Esophagus mucosa (tissue), 1 donor: ENCODE measurements around the gene BAHCC1. TPM values are rescaled to one million over a fixed set of nuclear protein-coding genes. Genes with fewer than 3 reads are reported as not detected.

Experiments
- ATAC-seq: fragments of 200-7000 bp; cut with Tn5 transposase; one replicate; pipeline ENCODE4 v1.9.1; 2020
- total RNA-seq: library from RNA; stranded (reverse); gene quantifications from one replicate; pipeline ENCODE4 v1.2.4, GENCODE V29; 2023
- donor health status: DM: yes; HTN: yes; CAD: no.

Gene BAHCC1
- total RNA-seq, 1 donor from 2014 or later: 4.2 TPM

DNA sequence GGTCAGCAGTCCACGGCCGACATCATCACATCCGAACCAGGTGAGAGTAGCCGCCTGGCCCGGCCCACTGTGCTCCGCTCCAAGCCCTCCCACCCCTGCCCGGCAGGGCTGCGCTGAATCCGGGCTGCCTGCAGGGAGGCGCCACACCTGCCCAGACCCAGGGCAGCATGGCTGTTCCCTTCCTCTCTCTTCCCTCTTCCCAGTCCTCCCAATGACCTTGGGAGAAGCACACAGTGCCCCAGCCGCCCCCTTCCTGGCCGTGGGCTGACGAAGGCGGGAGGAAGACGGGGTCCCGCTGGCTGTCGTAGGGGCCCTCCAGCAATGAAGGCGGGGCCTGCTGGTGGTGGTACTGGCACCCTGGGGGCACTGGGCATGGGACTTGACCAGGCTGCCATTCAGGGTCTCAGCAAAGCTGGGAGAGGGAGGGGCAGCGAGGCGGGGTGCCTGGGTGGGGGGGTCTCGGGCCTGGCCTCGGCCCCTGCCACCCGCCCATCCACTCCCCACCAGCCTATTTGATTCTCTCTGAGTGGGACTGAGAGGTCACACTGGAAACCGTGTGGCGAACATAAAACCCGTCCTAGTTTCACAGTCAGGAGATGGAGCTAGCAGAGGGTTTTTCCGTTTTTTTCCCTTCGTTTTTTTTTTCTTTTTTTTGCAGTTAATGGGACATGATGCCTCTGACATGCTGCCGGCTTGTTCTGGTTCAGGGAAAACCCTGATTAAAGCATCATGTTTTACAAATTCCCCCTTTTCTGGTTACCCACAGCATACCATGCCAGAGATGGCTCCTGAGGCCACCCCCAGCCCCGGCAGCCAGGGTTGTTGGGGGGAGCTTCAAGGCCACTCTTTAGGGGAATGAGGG is 50.6 kb downstream of the BAHCC1 start:
- no peak for ATAC-seq

DNA sequence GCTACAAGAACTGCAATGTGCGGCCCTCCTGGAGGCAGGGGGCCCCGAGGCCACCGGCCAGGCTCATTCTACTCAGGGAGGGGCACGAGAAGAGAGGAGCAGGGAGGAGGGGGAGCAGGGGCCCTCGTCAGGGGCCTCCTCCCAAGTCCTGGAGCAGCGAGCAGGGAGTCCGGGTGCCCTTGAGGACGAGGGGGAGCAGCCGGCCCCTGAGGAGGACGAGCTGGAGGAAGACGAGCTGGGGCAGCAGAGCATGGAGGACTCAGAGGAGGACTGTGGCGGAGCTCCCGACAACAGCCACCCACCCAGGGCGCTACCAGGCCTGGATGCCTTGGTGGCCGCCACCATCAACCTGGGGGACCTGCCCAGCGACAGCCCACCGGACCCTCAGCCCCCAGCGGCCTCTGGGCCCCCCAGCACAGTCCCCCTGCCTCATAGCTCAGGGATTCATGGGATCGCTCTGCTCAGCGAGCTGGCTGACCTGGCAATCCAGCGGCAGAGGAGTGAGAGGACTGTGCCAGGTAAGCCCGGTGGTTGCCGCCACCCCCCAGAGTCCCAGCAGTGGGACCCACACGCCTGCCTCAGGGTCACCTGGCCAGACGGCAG is 52.2 kb downstream of the BAHCC1 start:
- no peak for ATAC-seq

DNA sequence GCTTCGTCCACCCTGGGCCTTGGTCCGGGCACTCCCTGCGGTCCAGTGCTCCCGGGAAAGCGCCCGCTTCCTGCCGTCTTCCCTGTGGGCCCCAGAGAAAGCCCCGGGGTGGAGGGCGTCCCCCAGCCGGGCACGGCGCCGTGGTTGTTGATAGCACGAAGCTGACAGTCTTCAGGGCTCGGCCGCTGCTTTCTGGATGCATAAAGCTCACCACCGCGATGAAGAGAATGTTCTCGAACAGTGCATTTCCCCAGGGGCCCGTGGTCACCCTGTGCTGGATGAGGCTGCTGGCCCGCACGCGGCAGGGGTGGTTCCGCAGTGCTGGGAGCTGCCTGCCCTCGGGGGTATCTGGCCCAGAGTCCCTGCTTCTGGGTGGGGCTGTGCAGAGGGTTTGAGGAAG is 53.2 kb downstream of the BAHCC1 start:
- no peak for ATAC-seq

DNA sequence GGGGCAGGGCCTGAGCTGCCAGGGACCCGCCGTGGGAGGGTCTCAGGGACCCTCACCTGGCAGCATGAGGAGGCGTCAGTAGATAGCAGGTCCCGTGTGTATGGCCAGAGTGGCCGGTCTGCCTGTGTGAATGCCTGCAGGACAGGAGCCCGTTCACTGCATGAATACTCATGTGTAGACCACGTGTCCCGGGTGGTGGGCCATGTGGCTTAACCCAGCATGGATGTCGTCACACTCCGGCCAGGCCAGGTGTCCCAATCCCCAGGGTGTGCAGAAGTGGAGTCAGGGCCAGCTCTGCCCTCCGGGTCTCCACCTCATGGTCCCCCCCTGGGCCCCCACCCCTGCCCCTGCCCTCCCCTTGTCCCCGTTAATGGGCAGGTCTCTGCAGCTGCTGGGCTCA is 53.7 kb downstream of the BAHCC1 start:
- ATAC-seq: no peak

DNA sequence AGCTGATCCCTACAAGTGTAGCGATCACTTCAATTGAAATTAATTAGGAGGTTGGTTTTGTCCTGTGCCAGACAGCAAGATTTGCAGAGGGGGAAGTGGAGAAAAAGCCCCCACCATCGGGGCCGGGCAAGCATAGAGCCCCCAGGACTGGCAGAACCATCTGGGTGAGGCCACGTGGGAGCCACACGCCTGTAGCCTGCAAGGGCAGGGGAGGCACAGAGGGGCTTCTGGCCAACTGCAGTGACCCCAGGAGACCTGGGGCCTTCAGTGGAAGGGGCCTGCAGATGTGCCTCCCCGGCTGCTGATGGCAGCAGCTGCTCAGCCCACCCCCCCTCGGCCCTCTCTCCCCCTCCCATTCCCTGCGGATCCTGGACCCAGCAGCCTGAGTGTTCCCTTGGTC is 54.1 kb downstream of the BAHCC1 start:
- ATAC-seq: no peak

DNA sequence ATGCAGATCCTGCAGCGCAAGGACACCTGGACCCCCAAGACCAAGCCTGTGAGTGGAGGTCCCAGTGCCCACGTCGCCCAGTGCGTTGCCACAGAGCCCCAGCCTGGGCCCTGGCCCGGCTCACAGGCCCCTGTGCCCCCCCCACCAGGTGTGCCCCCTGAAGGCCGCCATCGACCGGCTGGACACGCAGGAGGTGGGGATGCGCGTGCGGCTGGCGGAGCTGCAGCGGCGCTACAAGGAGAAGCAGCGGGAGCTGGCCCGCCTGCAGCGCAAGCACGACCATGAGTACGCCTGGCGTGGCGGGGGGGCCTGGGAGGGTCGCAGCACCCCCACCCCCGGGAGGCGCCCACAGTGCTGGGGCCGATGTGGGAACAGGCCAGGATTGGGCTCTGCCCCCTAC is 56.6 kb downstream of the BAHCC1 start:
- no peak for ATAC-seq

DNA sequence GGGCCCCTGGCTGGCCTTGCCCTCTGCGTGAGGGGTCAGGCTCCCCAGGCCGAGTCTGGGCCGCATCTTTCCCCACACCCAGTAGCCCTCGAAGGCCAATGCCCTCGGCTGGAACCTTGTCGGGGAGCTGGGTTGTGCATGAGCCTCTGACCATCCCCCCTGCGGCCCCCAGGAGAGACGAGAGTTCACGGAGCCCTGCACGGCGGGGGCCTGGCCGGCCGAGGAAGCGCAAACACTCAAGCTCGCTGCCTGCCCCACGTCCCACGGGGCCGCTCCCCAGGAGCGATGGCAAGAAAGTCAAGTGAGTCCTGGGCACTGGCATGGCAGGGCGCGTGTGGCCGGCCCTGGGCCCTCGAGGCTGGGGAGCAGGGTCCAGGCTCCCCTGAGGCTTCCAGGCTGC is 57.3 kb downstream of the BAHCC1 start:
- no peak for ATAC-seq

DNA sequence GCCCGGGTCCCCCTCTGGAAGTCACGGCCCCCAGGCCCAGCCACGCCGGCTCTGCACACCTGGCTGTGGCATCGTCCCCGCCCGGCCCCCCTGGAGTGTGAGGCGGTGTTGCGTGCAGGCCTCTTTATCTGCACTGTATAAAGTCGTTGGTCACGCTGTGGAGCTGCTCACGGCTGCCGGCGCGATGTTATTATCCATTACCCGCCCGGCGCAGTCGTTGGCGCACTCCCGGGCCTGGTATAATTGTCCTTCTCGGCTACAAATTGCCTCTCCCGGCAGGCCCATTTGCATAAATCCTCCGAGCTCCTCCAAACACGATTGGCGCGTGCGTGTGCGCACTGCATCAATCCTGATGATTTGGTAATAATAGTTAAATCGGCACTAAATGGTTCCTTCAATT is 57.8 kb downstream of the BAHCC1 start:
- no peak for ATAC-seq

DNA sequence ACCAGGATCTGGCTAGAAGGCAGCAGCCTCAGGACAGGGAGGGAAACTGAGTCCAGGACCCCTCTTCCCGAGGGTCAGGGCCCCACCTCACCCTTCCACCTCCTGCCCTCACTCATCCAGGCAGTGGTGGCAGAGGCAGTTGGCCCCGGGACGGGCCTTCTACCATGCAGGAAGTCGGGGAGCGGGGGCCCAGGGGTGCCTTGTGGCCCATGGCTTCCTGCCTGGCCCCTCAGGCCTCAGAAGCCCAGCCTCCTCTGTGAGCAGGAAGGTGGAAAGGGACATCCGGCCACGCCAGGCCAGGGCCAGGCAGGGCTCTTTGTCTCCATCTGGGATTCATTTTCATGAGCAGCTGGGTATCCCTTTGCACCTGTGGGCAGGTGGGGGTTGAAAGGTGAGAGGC is 58.5 kb downstream of the BAHCC1 start:
- no peak for ATAC-seq

DNA sequence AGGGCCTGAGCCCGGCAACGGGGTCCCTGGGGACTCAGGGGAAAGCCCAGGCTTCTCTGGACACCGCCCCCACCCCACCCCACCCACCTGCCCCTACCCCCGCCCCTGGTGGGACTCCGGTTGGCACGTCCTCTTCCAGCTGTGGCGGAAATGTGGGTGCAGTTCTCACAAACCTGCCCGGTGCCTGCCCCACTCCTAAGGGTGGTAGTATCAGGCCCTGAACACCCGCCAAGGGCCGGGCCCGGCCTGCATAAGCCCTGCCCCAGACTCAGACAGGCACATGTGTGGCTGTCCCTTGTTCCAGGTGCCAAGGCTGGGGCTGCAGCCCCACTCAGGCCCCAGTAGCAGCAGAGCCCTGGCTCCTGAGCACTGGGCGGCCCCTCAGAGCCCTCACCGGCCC is 59.2 kb downstream of the BAHCC1 start:
- no peak for ATAC-seq

DNA sequence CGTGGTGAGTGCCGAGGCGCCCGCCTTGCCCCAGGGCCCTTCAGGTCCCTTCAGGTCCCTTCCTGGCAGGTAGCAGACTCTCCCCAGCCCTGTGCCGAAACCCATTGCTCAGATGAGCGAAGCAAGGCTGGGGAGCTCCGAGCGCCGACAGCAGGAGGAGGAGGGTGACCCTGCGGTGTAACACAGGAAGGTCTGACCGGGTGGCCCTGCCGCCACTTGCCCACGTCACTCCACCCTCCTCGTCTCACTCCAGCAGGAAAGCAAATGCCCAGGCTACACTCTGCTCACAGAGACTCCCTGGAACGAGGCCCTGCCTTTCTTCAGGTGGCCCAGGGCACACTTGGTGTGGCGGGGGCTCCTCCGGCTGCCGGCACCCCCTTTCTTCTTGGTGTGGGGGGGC is 60.1 kb downstream of the BAHCC1 start:
- ATAC-seq: no peak

DNA sequence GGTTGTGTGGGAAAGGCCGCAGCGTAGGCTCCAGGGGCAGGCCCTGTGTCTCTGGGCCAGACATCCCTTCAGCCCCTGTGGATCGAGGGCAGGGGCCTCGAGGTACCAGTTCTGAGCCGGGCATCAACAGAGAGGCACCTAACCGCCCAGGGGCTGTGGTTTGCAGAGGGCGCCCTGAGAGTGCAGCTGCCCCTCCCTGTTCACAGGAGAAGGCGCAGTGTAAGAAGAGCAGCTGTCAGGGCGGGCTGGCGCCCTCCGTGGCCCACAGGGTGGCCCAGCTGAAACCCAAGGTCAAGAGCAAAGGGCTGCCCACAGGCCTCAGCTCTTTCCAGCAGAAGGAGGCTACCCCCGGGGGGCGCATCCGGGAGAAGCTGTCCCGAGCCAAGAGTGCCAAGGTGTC is 60.8 kb downstream of the BAHCC1 start:
- ATAC-seq: no peak

DNA sequence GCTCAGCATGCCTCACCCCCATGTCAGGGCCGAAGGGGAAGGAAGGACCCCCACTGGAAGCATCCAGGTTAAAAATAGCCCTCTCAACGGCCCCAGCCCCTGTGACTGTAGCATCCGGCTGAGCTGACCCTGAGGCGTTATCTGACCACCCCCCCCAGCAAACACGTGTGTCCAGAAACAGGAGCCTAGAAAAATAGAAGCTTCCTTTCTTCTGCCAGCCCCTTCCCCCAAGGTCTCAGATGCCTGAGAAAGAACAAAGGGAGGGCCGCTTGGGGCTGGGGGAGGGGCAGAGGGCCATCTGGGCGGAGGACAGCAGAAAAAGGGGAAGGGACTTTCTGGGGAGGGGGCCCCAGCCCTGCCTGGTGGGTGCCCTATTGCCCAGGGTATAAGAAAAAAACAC is 61.5 kb downstream of the BAHCC1 start:
- ATAC-seq: no peak

DNA sequence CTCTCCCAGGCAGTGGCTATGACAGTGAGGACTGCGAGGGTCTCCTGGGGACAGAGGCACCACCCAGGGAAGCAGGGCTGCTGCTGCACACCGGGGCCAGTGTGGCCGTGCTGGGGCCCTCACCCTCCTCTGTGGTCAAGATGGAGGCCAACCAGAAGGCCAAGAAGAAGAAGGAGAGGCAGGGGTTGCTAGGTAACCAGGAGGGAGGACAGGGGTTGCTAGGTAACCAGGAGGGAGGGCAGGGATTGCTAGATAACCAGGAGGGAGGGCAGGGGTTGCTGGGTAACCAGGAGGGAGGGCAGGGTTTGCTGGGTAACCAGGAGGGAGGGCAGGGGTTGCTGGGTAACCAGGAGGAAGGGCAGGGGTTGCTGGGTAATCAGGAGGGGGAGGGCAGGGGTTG is 62.1 kb downstream of the BAHCC1 start:
- ATAC-seq: no peak

DNA sequence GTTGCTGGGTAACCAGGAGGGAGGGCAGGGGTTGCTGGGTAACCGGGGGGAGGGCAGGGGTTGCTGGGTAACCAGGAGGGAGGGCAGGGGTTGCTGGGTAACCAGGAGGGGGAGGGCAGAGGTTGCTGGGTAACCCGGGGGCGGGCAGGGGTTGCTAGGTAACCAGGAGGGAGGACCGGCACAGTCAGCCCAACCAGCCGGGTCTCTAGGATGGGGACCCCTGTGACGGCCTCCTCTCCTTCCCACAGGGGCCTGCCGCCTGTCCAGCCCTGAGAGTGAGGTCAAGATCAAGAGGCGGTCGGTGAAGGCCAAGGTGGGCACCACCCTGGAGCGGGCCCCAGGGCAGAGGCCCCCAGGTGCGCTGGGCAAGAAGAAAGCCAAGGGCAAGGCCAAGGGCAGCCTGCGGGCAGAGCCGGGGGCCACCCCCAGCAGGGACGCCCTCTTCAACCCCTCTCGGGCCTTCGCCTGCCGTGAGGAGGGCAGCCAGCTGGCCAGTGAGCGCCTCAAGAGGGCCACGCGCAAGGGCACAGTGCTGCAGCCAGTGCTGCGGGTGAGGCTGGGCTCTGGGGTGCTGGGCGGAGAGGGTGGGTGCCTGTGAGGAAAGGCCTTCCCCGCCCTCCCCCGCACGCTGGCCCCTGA is 62.8 kb downstream of the BAHCC1 start:
- no peak for ATAC-seq

DNA sequence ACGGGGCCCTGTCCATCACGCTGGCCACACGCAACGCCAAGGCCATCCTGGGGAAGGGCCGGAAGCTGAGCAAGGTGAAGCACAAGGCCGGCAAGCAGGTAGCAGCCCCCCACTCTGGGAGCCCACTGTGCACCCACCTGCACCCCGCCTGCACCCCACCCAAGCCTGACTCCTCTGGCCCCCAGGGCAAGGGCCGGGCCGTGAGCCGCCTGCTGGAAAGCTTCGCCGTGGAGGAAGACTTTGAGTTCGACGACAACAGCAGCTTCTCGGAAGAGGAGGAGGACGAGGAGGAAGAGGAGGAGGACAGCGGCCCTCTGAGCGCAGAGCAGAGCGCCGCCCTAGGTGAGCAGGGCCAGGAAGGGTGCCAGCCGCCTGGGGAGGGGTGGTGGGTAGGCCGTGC is 63.4 kb downstream of the BAHCC1 start:
- no peak for ATAC-seq

DNA sequence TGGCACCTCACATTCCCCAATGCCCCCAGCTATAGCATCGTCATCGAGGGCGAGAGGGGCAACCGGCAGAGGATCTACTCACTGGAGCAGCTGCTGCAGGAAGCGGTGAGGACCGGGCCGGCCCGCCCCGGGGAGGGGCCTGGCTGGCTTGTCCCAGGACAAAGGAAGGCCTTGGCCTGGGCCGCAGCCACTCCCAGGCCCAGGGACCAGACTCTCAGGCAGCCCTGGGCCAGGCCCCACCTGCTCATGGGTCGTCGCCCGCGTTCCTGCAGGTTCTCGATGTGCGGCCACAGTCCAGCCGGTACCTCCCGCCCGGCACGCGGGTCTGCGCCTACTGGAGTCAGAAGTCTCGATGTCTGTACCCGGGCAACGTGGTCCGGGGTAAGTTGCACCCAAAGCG is 64.0 kb downstream of the BAHCC1 start:
- peak; percentile 17 for ATAC-seq

DNA sequence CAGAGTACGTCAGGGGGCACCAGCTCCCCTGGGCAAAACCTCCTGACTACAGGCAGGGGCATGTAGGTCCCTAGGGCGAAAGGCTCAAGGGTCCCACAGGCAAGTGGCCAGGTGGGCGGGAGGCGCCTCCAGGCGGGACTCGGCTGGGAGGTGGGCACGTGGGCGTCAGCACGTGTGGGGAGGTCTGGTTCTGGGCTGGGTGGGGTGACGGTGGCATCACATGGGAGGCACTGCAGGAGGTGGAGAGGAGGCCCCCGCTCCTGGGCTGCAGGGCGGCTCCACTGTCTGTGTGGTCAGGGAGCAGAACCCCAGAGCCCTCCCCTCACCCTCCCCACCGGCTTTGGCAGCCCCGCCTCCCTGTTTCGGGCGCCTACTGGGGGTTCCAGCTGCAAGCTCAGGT is 64.6 kb downstream of the BAHCC1 start:
- no peak for ATAC-seq

DNA sequence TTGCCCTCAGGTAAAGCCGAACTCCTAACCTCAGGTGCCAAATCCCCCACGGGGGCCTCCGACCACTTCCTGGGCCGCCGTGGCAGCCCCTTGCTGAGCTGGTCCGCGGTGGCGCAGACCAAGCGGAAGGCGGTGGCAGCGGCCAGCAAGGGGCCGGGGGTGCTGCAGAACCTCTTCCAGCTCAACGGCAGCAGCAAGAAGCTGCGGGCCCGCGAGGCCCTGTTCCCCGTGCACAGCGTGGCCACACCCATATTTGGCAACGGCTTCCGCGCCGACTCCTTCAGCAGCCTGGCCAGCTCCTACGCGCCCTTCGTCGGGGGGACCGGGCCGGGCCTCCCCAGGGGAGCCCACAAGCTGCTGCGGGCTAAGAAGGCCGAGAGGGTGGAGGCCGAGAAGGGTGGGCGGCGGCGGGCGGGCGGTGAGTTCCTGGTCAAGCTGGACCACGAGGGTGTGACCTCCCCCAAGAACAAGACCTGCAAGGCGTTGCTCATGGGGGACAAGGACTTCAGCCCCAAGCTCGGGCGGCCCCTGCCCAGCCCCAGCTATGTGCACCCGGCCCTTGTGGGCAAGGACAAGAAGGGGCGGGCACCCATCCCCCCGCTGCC is 65.7 kb downstream of the BAHCC1 start:
- ATAC-seq: peak; percentile 40

DNA sequence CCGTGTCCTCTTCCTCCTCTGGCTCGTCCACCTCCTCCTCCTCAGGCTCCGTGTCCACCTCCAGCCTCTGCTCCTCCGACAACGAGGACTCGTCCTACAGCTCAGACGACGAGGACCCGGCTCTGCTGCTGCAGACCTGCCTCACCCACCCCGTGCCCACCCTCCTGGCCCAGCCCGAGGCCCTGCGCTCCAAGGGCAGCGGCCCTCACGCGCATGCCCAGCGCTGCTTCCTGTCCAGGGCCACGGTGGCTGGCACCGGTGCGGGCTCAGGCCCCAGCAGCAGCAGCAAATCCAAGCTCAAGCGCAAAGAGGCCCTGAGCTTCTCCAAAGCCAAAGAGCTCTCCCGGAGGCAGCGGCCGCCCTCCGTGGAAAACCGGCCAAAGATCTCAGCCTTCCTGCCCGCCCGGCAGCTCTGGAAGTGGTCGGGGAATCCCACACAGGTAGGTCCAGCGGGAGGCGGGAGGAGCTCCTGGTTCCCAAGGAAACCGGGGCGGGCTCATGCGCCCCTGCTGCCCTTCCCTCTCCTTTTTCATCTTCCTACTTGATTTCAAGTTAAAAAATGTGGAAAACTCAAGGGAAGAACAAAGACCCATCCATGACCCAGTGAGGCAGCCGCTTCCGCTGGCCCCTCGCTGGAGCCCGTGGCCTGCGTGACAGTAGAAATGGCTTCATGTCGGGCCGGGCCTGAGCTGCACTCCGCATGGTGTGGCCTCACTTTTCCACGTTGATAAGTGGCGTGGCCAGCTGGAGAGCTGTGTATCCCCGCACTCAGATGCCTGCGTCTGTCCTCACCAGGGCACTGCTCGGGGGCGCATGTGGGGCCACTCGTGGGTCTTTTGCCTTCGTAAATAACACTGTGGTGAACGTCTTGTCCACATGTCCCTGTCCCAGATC is 66.6 kb downstream of the BAHCC1 start:
- ATAC-seq: no peak

DNA sequence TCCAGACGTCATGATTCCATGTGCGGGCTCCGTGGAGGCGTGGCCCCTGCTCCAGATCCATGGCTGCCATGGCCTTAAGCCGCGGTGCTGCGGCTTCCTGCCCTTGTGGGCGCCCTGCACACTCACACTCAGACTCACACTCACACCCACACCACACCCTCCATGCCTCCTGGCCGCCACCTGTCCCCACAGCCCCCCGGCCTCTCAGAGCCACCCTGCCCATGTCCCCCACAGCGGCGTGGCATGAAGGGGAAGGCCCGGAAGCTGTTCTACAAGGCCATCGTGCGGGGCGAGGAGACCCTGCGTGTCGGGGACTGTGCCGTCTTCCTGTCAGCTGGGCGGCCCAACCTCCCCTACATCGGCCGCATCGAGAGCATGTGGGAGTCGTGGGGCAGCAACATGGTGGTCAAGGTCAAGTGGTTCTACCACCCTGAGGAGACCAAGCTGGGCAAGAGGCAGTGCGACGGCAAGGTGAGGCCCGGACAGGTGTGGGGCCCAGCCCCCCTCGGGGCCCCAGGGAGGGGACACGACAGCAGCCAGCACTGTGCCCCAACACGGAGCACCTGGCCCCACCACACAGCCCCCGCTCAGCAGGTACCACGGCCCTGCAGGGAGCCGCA is 67.4 kb downstream of the BAHCC1 start:
- ATAC-seq: no peak

DNA sequence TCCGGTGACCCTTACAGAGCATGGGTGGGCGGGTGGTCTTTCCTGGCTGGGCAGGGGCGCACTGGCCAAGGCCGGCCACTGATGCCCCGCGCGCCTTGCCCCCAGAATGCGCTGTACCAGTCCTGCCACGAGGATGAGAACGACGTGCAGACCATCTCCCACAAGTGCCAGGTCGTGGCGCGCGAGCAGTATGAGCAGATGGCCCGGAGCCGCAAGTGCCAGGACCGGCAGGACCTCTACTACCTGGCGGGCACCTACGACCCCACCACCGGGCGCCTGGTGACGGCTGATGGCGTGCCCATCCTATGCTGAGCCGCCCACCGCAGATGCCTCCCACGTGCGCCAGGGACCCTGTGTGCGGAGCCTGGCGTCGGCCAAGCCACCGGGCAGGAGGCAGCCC is 68.2 kb downstream of the BAHCC1 start:
- ATAC-seq: no peak
